ENCODE results near the gene TIMP2.
"Not testable (repeated sequence)": the region's sequence is repeated elsewhere in the genome, so short reads cannot be mapped to it uniquely, and the experiment has no call there.

TIMP2 gene

DNA sequence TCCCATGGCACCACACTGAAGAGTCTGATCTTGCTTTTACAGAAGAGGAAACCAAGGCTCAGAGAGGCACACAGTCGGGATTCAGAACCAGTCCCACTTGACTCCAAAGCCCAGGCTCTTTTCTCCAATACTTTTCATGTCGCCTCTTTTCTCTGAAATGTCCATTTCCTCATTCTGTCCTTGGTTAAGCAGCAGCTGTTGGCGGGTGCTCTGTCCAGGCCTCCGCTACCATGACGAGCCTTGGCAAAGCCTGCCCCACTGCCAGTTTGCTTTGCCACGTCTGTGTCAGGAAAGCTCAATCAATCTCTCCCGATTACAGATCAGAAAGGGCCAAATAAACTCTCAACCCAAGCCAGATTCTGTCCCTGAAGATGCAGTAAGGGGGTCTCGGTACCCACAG lies 13.1 kb downstream of the TIMP2 start:
- peaks cover 36% of the 10 kb centered on the region for H3K4me1 ChIP-seq (ENCODE audit: insufficient read depth, low read length)
- no peaks in the 10 kb centered on the region for H3K27me3 ChIP-seq (ENCODE audit: control insufficient read depth in 1 of 2, insufficient read depth in 2 of 2, low read length in 2 of 2)
- H3K9me3 ChIP-seq (ENCODE audit: low read length): no peaks in the 10 kb centered on the region
- no peak overlapping the region for H3K27ac ChIP-seq (ENCODE audit: low read depth, low read length)
- H3K36me3 ChIP-seq (ENCODE audit: insufficient read depth, low read length): no peaks in the 10 kb centered on the region
- H3K9ac ChIP-seq (ENCODE audit: low read length): no peak overlapping the region
- no peak overlapping the region for H3K4me3 ChIP-seq (ENCODE audit: low read depth in 1 of 2, low read length in 2 of 2)

DNA sequence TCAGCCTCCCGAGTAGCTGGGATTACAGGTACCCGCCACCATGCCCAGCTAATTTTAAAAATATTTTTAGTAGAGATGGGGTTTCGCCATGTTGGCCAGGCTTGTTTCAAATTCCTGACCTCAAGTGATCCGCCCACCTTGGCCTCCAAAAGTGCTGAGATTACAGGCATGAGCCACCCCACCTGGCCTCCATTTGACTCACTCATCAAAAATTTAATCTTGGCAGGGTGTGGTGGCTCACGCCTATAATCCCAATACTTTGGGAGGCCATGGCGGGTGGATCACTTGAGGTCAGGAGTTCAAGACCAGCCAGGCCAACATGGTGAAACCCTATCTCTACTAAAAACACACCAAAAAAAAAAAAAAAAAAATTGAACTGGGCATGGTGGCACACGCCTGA lies 13.6 kb downstream of the TIMP2 start:
- not testable (repeated sequence) for H3K36me3 ChIP-seq (ENCODE audit: insufficient read depth, low read length); H3K4me3 ChIP-seq (ENCODE audit: low read depth in 1 of 2, low read length in 2 of 2); H3K27me3 ChIP-seq (ENCODE audit: control insufficient read depth in 1 of 2, insufficient read depth in 2 of 2, low read length in 2 of 2); H3K27ac ChIP-seq (ENCODE audit: low read depth, low read length); H3K9me3 ChIP-seq (ENCODE audit: low read length); H3K9ac ChIP-seq (ENCODE audit: low read length)
- peaks cover 31% of the 10 kb centered on the region for H3K4me1 ChIP-seq (ENCODE audit: insufficient read depth, low read length)

DNA sequence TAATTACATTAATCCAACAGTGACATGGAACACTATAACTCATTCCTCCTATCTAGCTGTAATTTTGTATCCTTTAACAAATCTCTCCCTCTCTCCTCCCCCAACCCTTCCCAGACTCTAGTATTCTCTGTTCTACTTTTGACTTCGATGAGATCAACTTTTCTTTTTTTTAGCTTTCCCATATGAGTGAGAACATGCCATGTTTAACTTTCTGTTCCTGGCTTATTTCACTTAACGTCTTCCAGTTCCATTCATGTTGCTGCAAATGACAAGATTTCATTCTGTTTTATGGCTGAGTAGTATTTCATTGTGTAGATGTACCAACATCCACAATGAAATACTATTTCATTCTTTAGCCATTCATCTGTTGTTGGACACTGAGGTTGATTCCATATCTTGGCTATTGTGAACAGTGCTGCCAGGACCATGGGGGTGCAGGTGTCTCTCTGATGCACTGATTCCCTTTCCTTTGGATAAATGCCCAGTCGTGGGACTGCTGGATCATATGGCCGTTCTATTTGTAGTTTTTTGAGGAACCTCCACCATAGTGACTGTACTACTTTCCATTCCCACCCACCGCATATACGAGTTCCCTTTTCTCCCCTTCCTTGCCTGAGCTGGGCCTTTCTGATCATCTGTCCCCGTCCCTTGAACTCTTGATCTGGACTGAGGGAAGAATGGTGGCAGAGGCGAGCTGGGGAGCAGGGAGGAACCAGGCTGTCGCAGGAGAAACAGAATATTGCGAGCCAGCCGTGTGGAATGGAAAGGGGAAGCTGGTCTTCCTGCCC lies 14.5 kb downstream of the TIMP2 start:
- Histone ChIP-seq H3K27me3 (ENCODE audit: control insufficient read depth in 1 of 2, insufficient read depth in 2 of 2, low read length in 2 of 2) (no peaks in the 10 kb centered on the region), H3K36me3 (ENCODE audit: insufficient read depth, low read length) (no peaks in the 10 kb centered on the region), H3K4me3 (ENCODE audit: low read depth in 1 of 2, low read length in 2 of 2) (no peak overlapping the region), H3K9me3 (ENCODE audit: low read length) (no peaks in the 10 kb centered on the region), H3K4me1 (ENCODE audit: insufficient read depth, low read length) (peaks cover 26% of the 10 kb centered on the region), H3K9ac (ENCODE audit: low read length) (no peak overlapping the region), H3K27ac (ENCODE audit: low read depth, low read length) (no peak overlapping the region)

DNA sequence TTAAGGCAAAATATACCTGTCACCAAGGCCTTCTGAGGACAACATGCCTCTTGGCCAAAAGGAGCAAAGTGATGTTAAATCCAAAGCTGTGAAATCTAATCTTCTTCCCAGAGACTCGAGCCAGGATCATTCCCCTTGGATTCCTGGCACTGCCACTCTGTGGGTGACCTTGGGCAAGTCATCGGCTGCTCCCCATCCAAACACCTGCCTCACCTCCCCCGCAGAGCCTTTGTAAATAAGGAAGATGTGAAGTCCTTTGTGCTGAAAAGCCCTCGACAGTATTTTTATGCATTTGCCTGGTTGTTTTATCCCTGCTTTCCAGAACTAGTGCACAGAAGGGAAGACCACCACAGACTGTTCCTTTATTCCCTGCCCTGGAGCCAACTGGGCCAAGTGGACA lies 16.8 kb downstream of the TIMP2 start:
- Histone ChIP-seq H3K9me3 (ENCODE audit: low read length) (no peaks in the 10 kb centered on the region), H3K27me3 (ENCODE audit: control insufficient read depth in 1 of 2, insufficient read depth in 2 of 2, low read length in 2 of 2) (no peaks in the 10 kb centered on the region), H3K27ac (ENCODE audit: low read depth, low read length) (no peak overlapping the region), H3K4me1 (ENCODE audit: insufficient read depth, low read length) (peaks cover 39% of the 10 kb centered on the region), H3K36me3 (ENCODE audit: insufficient read depth, low read length) (peaks cover 12% of the 10 kb centered on the region), H3K9ac (ENCODE audit: low read length) (no peak overlapping the region), H3K4me3 (ENCODE audit: low read depth in 1 of 2, low read length in 2 of 2) (no peak overlapping the region)

GRCh38 chr17:78905541-78905940 lies 19.6 kb downstream of the TIMP2 start:
- no peak overlapping the region for H3K9ac ChIP-seq (ENCODE audit: low read length)
- no peak overlapping the region for H3K27ac ChIP-seq (ENCODE audit: low read depth, low read length)
- peaks cover 20% of the 10 kb centered on the region for H3K36me3 ChIP-seq (ENCODE audit: insufficient read depth, low read length)
- H3K4me1 ChIP-seq (ENCODE audit: insufficient read depth, low read length): peaks cover 45% of the 10 kb centered on the region
- H3K4me3 ChIP-seq (ENCODE audit: low read depth in 1 of 2, low read length in 2 of 2): no peak overlapping the region
- H3K9me3 ChIP-seq (ENCODE audit: low read length): no peaks in the 10 kb centered on the region
- H3K27me3 ChIP-seq (ENCODE audit: control insufficient read depth in 1 of 2, insufficient read depth in 2 of 2, low read length in 2 of 2): no peaks in the 10 kb centered on the region

- Histone ChIP-seq H3K36me3 (ENCODE audit: insufficient read depth, low read length) (peaks cover 20% of the 10 kb centered on the region), H3K4me1 (ENCODE audit: insufficient read depth, low read length) (peaks cover 41% of the 10 kb centered on the region), H3K4me3 (ENCODE audit: low read depth in 1 of 2, low read length in 2 of 2) (no peak overlapping the region), H3K9me3 (ENCODE audit: low read length) (no peaks in the 10 kb centered on the region), H3K27me3 (ENCODE audit: control insufficient read depth in 1 of 2, insufficient read depth in 2 of 2, low read length in 2 of 2) (no peaks in the 10 kb centered on the region), H3K27ac (ENCODE audit: low read depth, low read length) (no peak overlapping the region), H3K9ac (ENCODE audit: low read length) (no peak overlapping the region)
These were observed 20.1 kb downstream of the TIMP2 start for GRCh38 chr17:78905116-78905515.

DNA sequence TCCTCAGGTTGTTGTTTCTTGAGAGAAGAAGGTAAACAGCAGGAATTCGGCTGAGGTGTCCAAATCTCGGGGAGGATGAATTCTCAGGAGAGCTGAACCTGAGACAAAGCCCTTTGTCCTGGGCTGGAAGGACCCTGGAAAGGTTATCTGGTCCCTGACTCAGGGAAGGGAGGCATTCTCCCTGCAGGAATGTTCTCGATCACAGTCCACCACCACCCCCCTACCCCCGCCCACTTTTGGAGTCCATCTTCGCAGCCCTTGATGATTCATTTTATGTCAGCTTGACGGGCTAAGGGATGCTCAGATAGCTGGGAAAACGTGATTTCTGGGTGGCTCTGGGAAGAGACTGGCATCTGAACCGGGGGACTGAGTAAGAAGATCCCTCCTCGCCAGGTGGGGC lies 20.8 kb downstream of the TIMP2 start:
- Histone ChIP-seq H3K36me3 (ENCODE audit: insufficient read depth, low read length) (peaks cover 20% of the 10 kb centered on the region), H3K4me1 (ENCODE audit: insufficient read depth, low read length) (peaks cover 39% of the 10 kb centered on the region), H3K9ac (ENCODE audit: low read length) (no peak overlapping the region), H3K4me3 (ENCODE audit: low read depth in 1 of 2, low read length in 2 of 2) (no peak overlapping the region), H3K27ac (ENCODE audit: low read depth, low read length) (no peak overlapping the region), H3K27me3 (ENCODE audit: control insufficient read depth in 1 of 2, insufficient read depth in 2 of 2, low read length in 2 of 2) (no peaks in the 10 kb centered on the region), H3K9me3 (ENCODE audit: low read length) (no peaks in the 10 kb centered on the region)

- H3K9me3 ChIP-seq (ENCODE audit: low read length): no peaks in the 10 kb centered on the region
- H3K27ac ChIP-seq (ENCODE audit: low read depth, low read length): no peak within 1 kb of the TSS
- H3K9ac ChIP-seq (ENCODE audit: low read length): no peak within 1 kb of the TSS
- peaks cover 45% of the 10 kb centered on the region for H3K4me1 ChIP-seq (ENCODE audit: insufficient read depth, low read length)
- H3K4me3 ChIP-seq (ENCODE audit: low read depth in 1 of 2, low read length in 2 of 2): no peak within 1 kb of the TSS
- no peaks in the 10 kb centered on the region for H3K27me3 ChIP-seq (ENCODE audit: control insufficient read depth in 1 of 2, insufficient read depth in 2 of 2, low read length in 2 of 2)
- peaks cover 20% of the 10 kb centered on the region for H3K36me3 ChIP-seq (ENCODE audit: insufficient read depth, low read length)
These were observed 21.9 kb downstream of the TIMP2 start, which contains the start of gene CEP295NL for GRCh38 chr17:78903101-78903779. Gene CEP295NL (minus strand): TSS chr17:78903201. CDS start chr17:78901828, 1,373 bp downstream.

DNA sequence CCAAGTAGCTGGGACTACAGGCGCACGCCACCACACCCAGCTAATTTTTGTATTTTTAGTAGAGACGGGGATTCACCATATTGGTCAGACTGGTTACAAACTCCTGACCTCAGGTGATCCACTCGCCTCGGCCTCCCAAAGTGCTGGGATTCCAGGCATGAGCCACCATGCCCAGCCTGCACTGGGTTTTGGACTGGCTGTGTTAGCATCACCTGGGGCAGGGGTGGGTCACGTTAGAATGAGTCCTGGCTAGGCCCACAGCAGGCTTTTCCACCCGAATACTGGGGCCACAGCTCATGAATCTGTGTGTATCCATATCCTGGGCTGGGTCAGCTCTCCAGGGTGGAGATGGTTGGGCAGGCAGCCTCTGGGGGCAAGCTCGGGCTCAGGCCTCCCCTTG lies 23.0 kb downstream of the TIMP2 start:
- H3K27ac ChIP-seq (ENCODE audit: low read depth, low read length); H3K4me3 ChIP-seq (ENCODE audit: low read depth in 1 of 2, low read length in 2 of 2); H3K27me3 ChIP-seq (ENCODE audit: control insufficient read depth in 1 of 2, insufficient read depth in 2 of 2, low read length in 2 of 2); H3K9ac ChIP-seq (ENCODE audit: low read length); H3K9me3 ChIP-seq (ENCODE audit: low read length): not testable (repeated sequence)
- peaks cover 55% of the 10 kb centered on the region for H3K4me1 ChIP-seq (ENCODE audit: insufficient read depth, low read length)
- H3K36me3 ChIP-seq (ENCODE audit: insufficient read depth, low read length): peaks cover 20% of the 10 kb centered on the region

DNA sequence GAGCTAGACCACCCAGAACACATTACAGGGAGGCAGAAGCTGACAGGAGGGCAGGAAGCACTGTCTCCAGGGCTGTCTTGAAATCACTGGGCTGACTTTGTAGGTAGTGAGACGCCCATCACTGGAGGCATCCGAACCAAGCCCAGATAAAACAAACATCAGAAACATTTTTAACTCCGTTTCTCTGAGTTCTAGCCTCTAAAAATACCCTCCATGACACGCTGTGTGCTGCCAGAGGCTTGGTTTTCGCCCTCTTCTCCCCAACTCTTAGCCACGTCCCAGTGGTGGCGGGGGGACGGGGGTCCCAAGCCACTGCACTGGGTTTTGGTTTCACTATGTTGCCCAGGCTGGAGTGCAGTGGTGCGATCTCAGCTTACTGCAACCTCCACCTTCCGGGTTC lies 23.4 kb downstream of the TIMP2 start:
- H3K36me3 ChIP-seq (ENCODE audit: insufficient read depth, low read length): peaks cover 20% of the 10 kb centered on the region
- H3K9ac ChIP-seq (ENCODE audit: low read length): no peak overlapping the region
- peaks cover 57% of the 10 kb centered on the region for H3K4me1 ChIP-seq (ENCODE audit: insufficient read depth, low read length)
- no peaks in the 10 kb centered on the region for H3K27me3 ChIP-seq (ENCODE audit: control insufficient read depth in 1 of 2, insufficient read depth in 2 of 2, low read length in 2 of 2)
- no peak overlapping the region for H3K4me3 ChIP-seq (ENCODE audit: low read depth in 1 of 2, low read length in 2 of 2)
- H3K27ac ChIP-seq (ENCODE audit: low read depth, low read length): no peak overlapping the region
- no peaks in the 10 kb centered on the region for H3K9me3 ChIP-seq (ENCODE audit: low read length)

DNA sequence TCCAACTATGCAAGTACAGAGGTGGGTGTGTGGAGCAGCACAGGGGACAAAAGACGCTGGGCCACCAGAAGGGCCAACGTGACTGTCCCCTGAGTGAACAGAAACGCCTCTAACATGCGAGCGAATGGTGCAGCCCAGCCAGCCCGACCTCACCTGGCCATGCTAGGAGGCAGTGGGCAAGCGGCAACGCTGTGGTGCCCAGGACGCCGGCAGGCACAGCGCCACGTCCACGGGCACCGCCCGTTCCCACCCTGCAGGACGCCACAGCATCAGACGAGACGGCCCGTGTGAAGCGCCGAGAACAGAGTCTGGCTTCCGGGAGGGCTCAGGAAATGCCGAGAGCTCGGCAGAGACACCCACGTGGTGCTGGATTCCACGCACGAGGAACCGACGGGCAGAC lies 24.4 kb downstream of the TIMP2 start:
- no peak overlapping the region for H3K27ac ChIP-seq (ENCODE audit: low read depth, low read length)
- no peaks in the 10 kb centered on the region for H3K27me3 ChIP-seq (ENCODE audit: control insufficient read depth in 1 of 2, insufficient read depth in 2 of 2, low read length in 2 of 2)
- no peaks in the 10 kb centered on the region for H3K9me3 ChIP-seq (ENCODE audit: low read length)
- H3K9ac ChIP-seq (ENCODE audit: low read length): no peak overlapping the region
- peaks cover 20% of the 10 kb centered on the region for H3K36me3 ChIP-seq (ENCODE audit: insufficient read depth, low read length)
- H3K4me3 ChIP-seq (ENCODE audit: low read depth in 1 of 2, low read length in 2 of 2): no peak overlapping the region
- peaks cover 64% of the 10 kb centered on the region for H3K4me1 ChIP-seq (ENCODE audit: insufficient read depth, low read length)

All from muscle layer of colon (tissue), 2 donors.